Activated CD4-positive, alpha-beta memory T cell treated with anti-CD3 and anti-CD28 coated beads for 36 hours (primary cell): Measurements from ENCODE around the gene ETV1. TPM values are rescaled to one million over a fixed set of nuclear protein-coding genes. Genes with fewer than 3 reads are reported as not detected.

Experiments used
- CTCF ChIA-PET: fragments of 350-600 bp; sonication (Branson Sonifier 250); formaldehyde crosslinking; loops from one replicate; lab custom pipeline; 2021; ENCODE audit warnings: antibody characterized with exemption, inconsistent platforms; lab: Charles Lee
- POLR2A ChIA-PET: fragments of 350-600 bp; sonication (Branson Sonifier 250); formaldehyde crosslinking; loops from one replicate; lab custom pipeline; 2021; ENCODE audit warnings: antibody characterized with exemption; lab: Charles Lee
- DNase-seq: peaks from one replicate; pipeline ENCODE4 v3.0.0-alpha.2; 2020
- H3K27ac Mint-ChIP-seq: one replicate; pipeline ENCODE4 v1.8.0; 2021; ENCODE audit warnings: mixed read lengths
- H3K27me3 Mint-ChIP-seq: one replicate; pipeline ENCODE4 v1.8.0; 2021; ENCODE audit warnings: mixed read lengths
- H3K36me3 Mint-ChIP-seq: one replicate; pipeline ENCODE4 v1.8.0; 2021; ENCODE audit warnings: mixed read lengths
- H3K4me1 Mint-ChIP-seq: one replicate; pipeline ENCODE4 v1.8.0; 2021; ENCODE audit warnings: low read depth, mixed read lengths
- H3K4me3 Mint-ChIP-seq: one replicate; pipeline ENCODE4 v1.8.0; 2021; ENCODE audit warnings: mild to moderate bottlenecking, mixed read lengths
- H3K9me3 Mint-ChIP-seq: one replicate; pipeline ENCODE4 v1.8.0; 2021; ENCODE audit warnings: mixed read lengths
- intact Hi-C: fragments of 100-400 bp; cut with micrococcal nuclease; formaldehyde crosslinking; loops from one replicate; pipeline ENCODE4 v1.15.1; 2023
- total RNA-seq, 2 experiments: library from RNA; stranded (reverse); gene quantifications; one replicate each; pipeline ENCODE4 v1.2.3, GENCODE V29; 2021

ETV1 gene
- total RNA-seq, 2 experiments from 2014 or later = 0.31 to 0.59 TPM

- Mint-ChIP-seq H3K4me1 (peaks cover 17% of the 10 kb centered on the region), H3K9me3 (no peaks in the 10 kb centered on the region), H3K4me3 (no peak overlapping the region), H3K36me3 (no peaks in the 10 kb centered on the region), H3K27ac (no peak overlapping the region), H3K27me3 (no peaks in the 10 kb centered on the region)
- POLR2A ChIA-PET = no interaction called here
- no peak for DNase-seq
- intact Hi-C loops = no loop called here
- CTCF ChIA-PET = no interaction called here
Observed at GRCh38 chr7:13852281-13852968, 137.0 kb downstream of the ETV1 start.

GRCh38 chr7:13851736-13852135, 137.7 kb downstream of the ETV1 start:
- ChIA-PET POLR2A (no interaction called here), CTCF (no interaction called here)
- Mint-ChIP-seq H3K4me1 (peaks cover 17% of the 10 kb centered on the region), H3K27me3 (no peaks in the 10 kb centered on the region), H3K9me3 (no peaks in the 10 kb centered on the region), H3K27ac (no peak overlapping the region), H3K4me3 (no peak overlapping the region), H3K36me3 (no peaks in the 10 kb centered on the region)
- DNase-seq = no peak
- intact Hi-C loops = loop anchor here (2.0 kb wide), 2 partner anchors 59 to 139 kb away; no protein-coding TSS in a partner anchor

- no peak overlapping the region for H3K4me3 Mint-ChIP-seq
- ChIA-PET CTCF (no interaction called here), POLR2A (no interaction called here)
- H3K9me3 Mint-ChIP-seq = no peaks in the 10 kb centered on the region
- intact Hi-C loops = loop anchor here (2.0 kb wide), 2 partner anchors 61 to 141 kb away; no protein-coding TSS in a partner anchor
- H3K27me3 Mint-ChIP-seq = no peaks in the 10 kb centered on the region
- H3K27ac Mint-ChIP-seq = no peak overlapping the region
- H3K36me3 Mint-ChIP-seq = no peaks in the 10 kb centered on the region
- DNase-seq = peak; percentile 63
- H3K4me1 Mint-ChIP-seq = peaks cover 17% of the 10 kb centered on the region
Observed at GRCh38 chr7:13850185-13850752, 139.2 kb downstream of the ETV1 start.

DNA sequence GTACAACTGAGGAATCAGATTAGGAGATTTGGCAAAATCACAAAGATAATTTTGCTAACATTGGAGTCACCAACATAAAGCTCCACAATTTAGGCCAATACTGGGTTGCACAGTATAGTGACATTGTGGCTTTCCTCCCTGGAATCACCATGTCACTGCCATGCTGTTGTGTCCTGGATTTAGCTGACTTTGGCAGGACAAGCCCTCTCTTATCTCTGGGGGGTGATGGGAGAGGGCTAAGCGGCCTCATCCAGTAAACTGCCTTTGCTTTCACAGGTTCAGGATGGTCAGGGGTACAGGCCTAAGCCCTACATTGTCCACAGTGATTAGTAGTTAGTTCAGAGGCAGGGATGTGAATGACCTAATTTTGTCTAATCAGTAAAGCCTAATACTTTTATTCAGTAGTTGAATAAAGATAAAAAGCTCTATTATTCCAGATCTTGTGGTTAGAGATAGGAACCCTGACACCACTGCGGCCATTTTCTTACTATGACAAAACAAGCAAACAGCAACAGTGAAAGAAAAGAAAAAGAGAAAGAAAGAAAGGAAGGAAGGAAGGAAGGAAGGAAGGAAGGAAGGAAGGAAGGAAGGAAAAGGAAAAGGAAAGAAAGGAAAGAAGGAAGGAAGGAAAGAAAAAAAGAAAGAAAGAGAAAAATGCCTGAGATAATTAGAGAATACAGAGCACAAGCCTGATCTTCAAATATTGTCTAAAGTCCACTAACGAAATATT, 140.1 kb downstream of the ETV1 start:
- Mint-ChIP-seq H3K4me3 (no peak overlapping the region), H3K4me1 (peaks cover 17% of the 10 kb centered on the region), H3K27ac (no peak overlapping the region), H3K36me3 (no peaks in the 10 kb centered on the region), H3K9me3 (no peaks in the 10 kb centered on the region), H3K27me3 (no peaks in the 10 kb centered on the region)
- DNase-seq = no peak
- ChIA-PET POLR2A (no interaction called here), CTCF (no interaction called here)
- intact Hi-C loops = no loop called here

DNA sequence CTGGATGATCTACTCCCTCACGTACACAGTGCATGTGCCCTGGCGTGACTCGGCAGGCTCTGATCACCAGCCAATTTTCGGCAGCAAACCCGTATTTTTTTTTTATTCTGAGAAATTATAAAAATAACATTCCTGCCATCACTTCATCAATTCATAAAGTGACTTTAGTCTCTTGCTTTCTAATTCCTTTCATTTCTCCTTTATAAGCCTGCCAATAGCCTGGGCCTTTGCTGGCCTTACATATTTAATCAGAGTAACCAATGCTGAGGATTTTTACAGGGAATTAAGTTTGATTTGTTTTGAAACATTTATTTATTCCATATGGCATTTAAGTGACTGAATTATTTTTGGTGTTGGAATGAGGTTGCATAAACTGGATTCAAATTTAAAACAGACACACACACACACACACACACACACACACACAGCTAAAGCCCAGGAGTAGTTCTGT, 140.8 kb downstream of the ETV1 start:
- Mint-ChIP-seq H3K36me3 (no peaks in the 10 kb centered on the region), H3K4me1 (peaks cover 17% of the 10 kb centered on the region), H3K27me3 (no peaks in the 10 kb centered on the region), H3K9me3 (no peaks in the 10 kb centered on the region), H3K4me3 (no peak overlapping the region), H3K27ac (no peak overlapping the region)
- DNase-seq = no peak
- intact Hi-C loops = no loop called here
- CTCF ChIA-PET = no interaction called here
- POLR2A ChIA-PET = no interaction called here

DNA sequence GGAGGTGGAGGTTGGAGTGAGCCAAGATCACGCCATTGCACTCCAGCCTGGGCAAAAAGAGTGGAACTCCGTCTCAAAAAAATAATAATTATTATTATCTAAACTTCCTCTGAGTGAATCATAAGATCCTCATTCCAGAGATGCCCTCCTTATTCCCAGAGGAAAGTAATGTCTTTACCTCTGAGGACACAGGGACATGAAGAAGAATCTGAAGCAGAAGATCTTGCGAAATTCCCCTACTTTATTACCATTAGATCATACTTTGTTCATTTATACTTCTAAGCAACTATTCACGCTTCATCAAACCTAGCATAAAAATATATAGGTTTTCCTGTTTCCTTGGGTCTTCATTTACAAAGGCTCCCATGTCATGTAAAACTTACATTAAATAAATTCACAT, 143.1 kb downstream of the ETV1 start:
- intact Hi-C loops = no loop called here
- no peak overlapping the region for H3K4me3 Mint-ChIP-seq
- CTCF ChIA-PET = no interaction called here
- peaks cover 17% of the 10 kb centered on the region for H3K4me1 Mint-ChIP-seq
- H3K27me3 Mint-ChIP-seq = no peaks in the 10 kb centered on the region
- H3K27ac Mint-ChIP-seq = no peak overlapping the region
- POLR2A ChIA-PET = no interaction called here
- no peaks in the 10 kb centered on the region for H3K36me3 Mint-ChIP-seq
- no peak for DNase-seq
- no peaks in the 10 kb centered on the region for H3K9me3 Mint-ChIP-seq

- no peaks in the 10 kb centered on the region for H3K36me3 Mint-ChIP-seq
- CTCF ChIA-PET = no interaction called here
- POLR2A ChIA-PET = no interaction called here
Observed at GRCh38 chr7:13845601-13846000, 143.9 kb downstream of the ETV1 start.

GRCh38 chr7:13844954-13845353, 144.5 kb downstream of the ETV1 start:
- peaks cover 6% of the 10 kb centered on the region for H3K4me1 Mint-ChIP-seq
- no peak for DNase-seq
- H3K27me3 Mint-ChIP-seq = no peaks in the 10 kb centered on the region
- intact Hi-C loops = no loop called here
- no peak overlapping the region for H3K4me3 Mint-ChIP-seq
- no peaks in the 10 kb centered on the region for H3K9me3 Mint-ChIP-seq
- ChIA-PET CTCF (no interaction called here), POLR2A (no interaction called here)
- no peaks in the 10 kb centered on the region for H3K36me3 Mint-ChIP-seq
- H3K27ac Mint-ChIP-seq = no peak overlapping the region

More at GRCh38 chr7:13845601-13846000, 143.9 kb downstream of the ETV1 start:
- no peak overlapping the region for H3K27ac Mint-ChIP-seq
- no peak for DNase-seq
- intact Hi-C loops = no loop called here
- no peak overlapping the region for H3K4me3 Mint-ChIP-seq
- H3K9me3 Mint-ChIP-seq = no peaks in the 10 kb centered on the region
- H3K4me1 Mint-ChIP-seq = peaks cover 13% of the 10 kb centered on the region
- no peaks in the 10 kb centered on the region for H3K27me3 Mint-ChIP-seq

DNA sequence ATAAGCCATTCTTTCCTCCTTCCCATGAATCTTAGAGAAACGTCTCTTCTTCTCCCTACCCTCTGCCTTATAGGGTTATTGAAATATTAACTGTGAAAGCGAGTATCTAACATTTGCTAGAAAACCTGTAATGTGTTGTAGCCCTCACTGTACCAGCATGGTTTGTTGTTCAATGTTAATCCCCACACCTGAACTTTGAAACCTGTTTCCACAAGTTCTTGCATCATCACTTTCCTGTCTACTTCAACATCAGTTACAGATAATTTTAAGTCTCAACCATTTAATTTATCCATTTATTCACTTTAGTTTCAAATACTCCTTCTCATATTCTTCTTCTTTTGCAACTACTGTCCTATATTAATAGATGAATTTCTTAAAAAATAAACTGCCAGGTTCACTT, 148.2 kb downstream of the ETV1 start:
- ChIA-PET CTCF (no interaction called here), POLR2A (no interaction called here)
- no peak for DNase-seq
- Mint-ChIP-seq H3K27ac (no peak overlapping the region), H3K4me1 (no peaks in the 10 kb centered on the region), H3K4me3 (no peak overlapping the region), H3K9me3 (no peaks in the 10 kb centered on the region), H3K27me3 (no peaks in the 10 kb centered on the region), H3K36me3 (no peaks in the 10 kb centered on the region)
- intact Hi-C loops = no loop called here
